ENCODE results near the gene MAGI1. TPM values are rescaled to one million over a fixed set of nuclear protein-coding genes. Genes with fewer than 3 reads are reported as not detected.
A peak's percentile ranks its signal among the peaks of the same experiment; 100 is the strongest.

The MAGI1 gene
- total RNA-seq, 2 experiments from 2014 or later = 0.47 to 0.51 TPM

GRCh38 chr3:65785065-65785645, 253.6 kb downstream of the MAGI1 start:
- no peaks in the 10 kb centered on the region for H3K9me3 Mint-ChIP-seq
- ChIA-PET CTCF (no interaction called here), POLR2A (no interaction called here)
- DNase-seq (peak; percentile 2), ATAC-seq (no peak)
- no peaks in the 10 kb centered on the region for H3K36me3 Mint-ChIP-seq (ENCODE audit: low read depth)
- H3K4me3 Mint-ChIP-seq = no peak overlapping the region
- intact Hi-C loops (cut with micrococcal nuclease) = no loop called here
- H3K27me3 Mint-ChIP-seq = no peaks in the 10 kb centered on the region
- TF ChIP-seq, protein P1, sequence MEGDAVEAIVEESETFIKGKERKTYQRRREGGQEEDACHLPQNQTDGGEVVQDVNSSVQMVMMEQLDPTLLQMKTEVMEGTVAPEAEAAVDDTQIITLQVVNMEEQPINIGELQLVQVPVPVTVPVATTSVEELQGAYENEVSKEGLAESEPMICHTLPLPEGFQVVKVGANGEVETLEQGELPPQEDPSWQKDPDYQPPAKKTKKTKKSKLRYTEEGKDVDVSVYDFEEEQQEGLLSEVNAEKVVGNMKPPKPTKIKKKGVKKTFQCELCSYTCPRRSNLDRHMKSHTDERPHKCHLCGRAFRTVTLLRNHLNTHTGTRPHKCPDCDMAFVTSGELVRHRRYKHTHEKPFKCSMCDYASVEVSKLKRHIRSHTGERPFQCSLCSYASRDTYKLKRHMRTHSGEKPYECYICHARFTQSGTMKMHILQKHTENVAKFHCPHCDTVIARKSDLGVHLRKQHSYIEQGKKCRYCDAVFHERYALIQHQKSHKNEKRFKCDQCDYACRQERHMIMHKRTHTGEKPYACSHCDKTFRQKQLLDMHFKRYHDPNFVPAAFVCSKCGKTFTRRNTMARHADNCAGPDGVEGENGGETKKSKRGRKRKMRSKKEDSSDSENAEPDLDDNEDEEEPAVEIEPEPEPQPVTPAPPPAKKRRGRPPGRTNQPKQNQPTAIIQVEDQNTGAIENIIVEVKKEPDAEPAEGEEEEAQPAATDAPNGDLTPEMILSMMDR (IDR thresholded peaks at IDR 0.05) = peak; percentile 73
- H3K4me1 Mint-ChIP-seq (ENCODE audit: low read depth) = no peaks in the 10 kb centered on the region
- H3K27ac Mint-ChIP-seq = no peak overlapping the region

- TF ChIP-seq, protein P1 (IDR thresholded peaks at IDR 0.05) = no peak
- ChIA-PET CTCF (no interaction called here), POLR2A (no interaction called here)
- no peak for DNase-seq
- no peak for ATAC-seq
- Mint-ChIP-seq H3K9me3 (no peaks in the 10 kb centered on the region), H3K27ac (no peak overlapping the region), H3K4me3 (no peak overlapping the region), H3K27me3 (no peaks in the 10 kb centered on the region), H3K36me3 (ENCODE audit: low read depth) (no peaks in the 10 kb centered on the region), H3K4me1 (ENCODE audit: low read depth) (no peaks in the 10 kb centered on the region)
- intact Hi-C loops (cut with micrococcal nuclease) = no loop called here
Measured at GRCh38 chr3:65783117-65783516, 255.6 kb downstream of the MAGI1 start.

DNA sequence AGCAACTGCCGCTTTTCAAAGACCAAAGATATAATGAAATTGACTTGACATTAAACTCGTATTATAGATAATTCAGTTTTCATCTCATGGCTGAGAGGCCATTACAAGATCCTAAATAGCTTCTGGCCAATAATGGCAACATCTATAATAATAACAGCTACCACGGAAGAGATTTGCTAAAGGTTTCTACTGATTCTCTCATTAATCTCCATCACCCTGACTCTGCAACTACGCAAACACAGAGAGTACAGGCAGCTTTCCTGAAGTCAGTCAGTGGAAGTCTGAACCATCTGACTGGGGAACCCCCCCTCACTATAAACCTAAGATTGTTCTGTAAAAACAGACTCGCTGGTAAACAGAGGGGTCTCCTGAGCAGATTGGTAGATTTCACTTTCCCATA, 257.1 kb downstream of the MAGI1 start:
- ChIA-PET CTCF (no interaction called here), POLR2A (no interaction called here)
- Mint-ChIP-seq H3K4me3 (no peak overlapping the region), H3K27me3 (no peaks in the 10 kb centered on the region), H3K27ac (no peak overlapping the region), H3K9me3 (no peaks in the 10 kb centered on the region), H3K4me1 (ENCODE audit: low read depth) (no peaks in the 10 kb centered on the region), H3K36me3 (ENCODE audit: low read depth) (no peaks in the 10 kb centered on the region)
- TF ChIP-seq, protein P1 (IDR thresholded peaks at IDR 0.05) = no peak
- ATAC-seq = no peak
- intact Hi-C loops (cut with micrococcal nuclease) = no loop called here
- DNase-seq = no peak

- DNase-seq = no peak
- no peaks in the 10 kb centered on the region for H3K36me3 Mint-ChIP-seq (ENCODE audit: low read depth)
- no peak overlapping the region for H3K27ac Mint-ChIP-seq
- no peaks in the 10 kb centered on the region for H3K4me1 Mint-ChIP-seq (ENCODE audit: low read depth)
- no peaks in the 10 kb centered on the region for H3K9me3 Mint-ChIP-seq
- TF ChIP-seq, protein P1 (IDR thresholded peaks at IDR 0.05) = no peak
- H3K4me3 Mint-ChIP-seq = no peak overlapping the region
- POLR2A ChIA-PET = no interaction called here
- no peaks in the 10 kb centered on the region for H3K27me3 Mint-ChIP-seq
- ATAC-seq = no peak
- intact Hi-C loops (cut with micrococcal nuclease) = no loop called here
- CTCF ChIA-PET = no interaction called here
Measured at GRCh38 chr3:65779390-65779789, 259.3 kb downstream of the MAGI1 start.

DNA sequence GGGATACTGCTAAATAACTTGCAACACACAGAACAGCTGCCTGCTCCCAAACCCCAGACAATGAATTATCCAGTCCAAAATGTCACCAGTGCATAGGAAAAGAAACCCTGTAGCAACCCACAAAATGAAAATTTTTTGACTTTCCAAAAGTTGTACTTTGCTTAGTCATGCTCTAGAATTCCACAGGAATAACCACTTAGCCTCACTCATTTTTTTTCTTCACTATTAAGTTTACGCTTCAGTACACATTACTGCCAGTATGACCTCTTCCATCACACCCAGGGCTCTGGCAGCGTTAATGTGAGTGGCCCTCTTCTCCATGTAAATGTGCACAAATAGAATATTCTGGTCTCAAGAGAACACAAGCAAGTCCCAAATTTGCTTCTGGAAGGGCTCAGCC, 259.8 kb downstream of the MAGI1 start:
- Mint-ChIP-seq H3K4me1 (ENCODE audit: low read depth) (no peaks in the 10 kb centered on the region), H3K9me3 (no peaks in the 10 kb centered on the region), H3K4me3 (no peak overlapping the region), H3K27ac (no peak overlapping the region), H3K36me3 (ENCODE audit: low read depth) (no peaks in the 10 kb centered on the region), H3K27me3 (no peaks in the 10 kb centered on the region)
- DNase-seq (no peak), ATAC-seq (no peak)
- TF ChIP-seq, protein P1 (IDR thresholded peaks at IDR 0.05) = no peak
- ChIA-PET POLR2A (no interaction called here), CTCF (no interaction called here)
- intact Hi-C loops (cut with micrococcal nuclease) = no loop called here
